Measurements from ENCODE around the gene STK17B. TPM values are rescaled to one million over a fixed set of nuclear protein-coding genes. Genes with fewer than 3 reads are reported as not detected.
"Not testable (repeated sequence)": the region's sequence is repeated elsewhere in the genome, so short reads cannot be mapped to it uniquely, and the experiment has no call there.

STK17B gene
- polyA plus RNA-seq (ENCODE audit: insufficient read length in 4 of 4) = 10 to 100 TPM in 3 of 4 donors, 1 to 10 TPM in 1; 9.4 to 13.2 (median 10.6) TPM

- DNase-seq (ENCODE audit: low read depth in 4 of 4, low spot score in 2 of 4) = peak; percentile 82 to 87 (median 84)
Observed at GRCh38 chr2:196171248-196171871, at the start of gene STK17B. Gene STK17B (minus strand): TSS chr2:196171578. CDS start chr2:196163383, 8,195 bp downstream.

GRCh38 chr2:196220671-196221070 is 49.3 kb upstream of the STK17B start:
- DNase-seq (ENCODE audit: low read depth in 4 of 4, low spot score in 2 of 4) = no peak

GRCh38 chr2:196219671-196220070 is 48.3 kb upstream of the STK17B start:
- no peak for DNase-seq (ENCODE audit: low read depth in 4 of 4, low spot score in 2 of 4)

- DNase-seq (ENCODE audit: low read depth in 4 of 4, low spot score in 2 of 4) = no peak
Observed at GRCh38 chr2:196218106-196218505, 46.7 kb upstream of the STK17B start.

- no peak for DNase-seq (ENCODE audit: low read depth in 4 of 4, low spot score in 2 of 4)
Observed at GRCh38 chr2:196217116-196217515, 45.7 kb upstream of the STK17B start.

- no peak for DNase-seq (ENCODE audit: low read depth in 4 of 4, low spot score in 2 of 4)
Observed at GRCh38 chr2:196215376-196215775, 44.0 kb upstream of the STK17B start.

GRCh38 chr2:196214156-196214555 is 42.8 kb upstream of the STK17B start:
- DNase-seq (ENCODE audit: low read depth in 4 of 4, low spot score in 2 of 4) = no peak

GRCh38 chr2:196213252-196213980 is 42.0 kb upstream of the STK17B start:
- no peak for DNase-seq (ENCODE audit: low read depth in 4 of 4, low spot score in 2 of 4)

- DNase-seq (ENCODE audit: low read depth in 4 of 4, low spot score in 2 of 4) = no peak
Observed at GRCh38 chr2:196208915-196209314, 37.5 kb upstream of the STK17B start.

- no peak for DNase-seq (ENCODE audit: low read depth in 4 of 4, low spot score in 2 of 4)
Observed at GRCh38 chr2:196206804-196207203, 35.4 kb upstream of the STK17B start.

- no peak for DNase-seq (ENCODE audit: low read depth in 4 of 4, low spot score in 2 of 4)
Observed at GRCh38 chr2:196205881-196206435, 34.6 kb upstream of the STK17B start.

GRCh38 chr2:196205011-196205766 is 33.8 kb upstream of the STK17B start:
- no peak for DNase-seq (ENCODE audit: low read depth in 4 of 4, low spot score in 2 of 4)

- no peak for DNase-seq (ENCODE audit: low read depth in 4 of 4, low spot score in 2 of 4)
Observed at GRCh38 chr2:196201229-196202009, 30.0 kb upstream of the STK17B start.

- no peak for DNase-seq (ENCODE audit: low read depth in 4 of 4, low spot score in 2 of 4)
Observed at GRCh38 chr2:196200557-196200956, 29.2 kb upstream of the STK17B start.

- DNase-seq (ENCODE audit: low read depth in 4 of 4, low spot score in 2 of 4) = no peak
Observed at GRCh38 chr2:196195758-196196157, 24.4 kb upstream of the STK17B start.

- no peak for DNase-seq (ENCODE audit: low read depth in 4 of 4, low spot score in 2 of 4)
Observed at GRCh38 chr2:196195302-196195701, 23.9 kb upstream of the STK17B start.

- no peak for DNase-seq (ENCODE audit: low read depth in 4 of 4, low spot score in 2 of 4)
Observed at GRCh38 chr2:196191541-196191940, 20.2 kb upstream of the STK17B start.

- DNase-seq (ENCODE audit: low read depth in 4 of 4, low spot score in 2 of 4) = no peak
Observed at GRCh38 chr2:196187898-196188458, 16.6 kb upstream of the STK17B start.

GRCh38 chr2:196187175-196187700 is 15.9 kb upstream of the STK17B start:
- DNase-seq (ENCODE audit: low read depth in 4 of 4, low spot score in 2 of 4) = not testable (repeated sequence)
